GM21576 (cell line): ENCODE results near the gene DEFB132.

Source experiments
- ATAC-seq: cut with Tn5 transposase; IDR thresholded peaks from one replicate; pipeline ENCODE4 v1.9.1; 2021; ENCODE audit warnings: mild to moderate bottlenecking, moderate library complexity; ENCODE audit not compliant: unreplicated experiment

DEFB132 gene

GRCh38 chr20:295804-296203 lies 38.3 kb downstream of the DEFB132 start:
- no peak for ATAC-seq

- ATAC-seq, result peak; percentile 66
Measured at GRCh38 chr20:297098-297924, 39.8 kb downstream of the DEFB132 start, which contains the start of gene ZCCHC3. Gene ZCCHC3, plus strand, starts transcription at chr20:297570. Its CDS starts 17 bp downstream, at chr20:297587.

- peak; percentile 20 for ATAC-seq
Measured at GRCh38 chr20:297925-298775, 40.6 kb downstream of the DEFB132 start.

- ATAC-seq, result no peak
Measured at GRCh38 chr20:298776-299391, 41.4 kb downstream of the DEFB132 start.

GRCh38 chr20:300345-300990 lies 42.9 kb downstream of the DEFB132 start:
- no peak for ATAC-seq

- no peak for ATAC-seq
Measured at GRCh38 chr20:301886-302848, 44.6 kb downstream of the DEFB132 start.

- no peak for ATAC-seq
Measured at GRCh38 chr20:305745-306144, 48.2 kb downstream of the DEFB132 start.

GRCh38 chr20:308427-309038 lies 51.0 kb downstream of the DEFB132 start:
- ATAC-seq, result no peak

GRCh38 chr20:309306-309840 lies 51.8 kb downstream of the DEFB132 start:
- ATAC-seq, result no peak

GRCh38 chr20:309841-310644 lies 52.5 kb downstream of the DEFB132 start:
- peak; percentile 96 for ATAC-seq

GRCh38 chr20:310645-311044 lies 53.1 kb downstream of the DEFB132 start:
- ATAC-seq, result no peak
